Keratinocyte (primary cell): Measurements from ENCODE around the gene CNR2.

Source experiments
- EZH2 ChIP-seq: IDR thresholded peaks from one replicate; pipeline ENCODE4 v1.6.1; 2012; ENCODE audit warnings: inconsistent platforms, mild to moderate bottlenecking, low read length, moderate library complexity
- TF ChIP-seq, protein P1 (sequence below), 3 experiments: IDR thresholded peaks in 1 of 3; conservative IDR thresholded peaks in 1 of 3; optimal IDR thresholded peaks in 1 of 3; 2 replicates in 2 of 3; 3 replicates in 1 of 3; pipeline versions ENCODE3 to v1.5.1; 2011; ENCODE audit warnings: low read length in 3 of 3, mild to moderate bottlenecking in 3 of 3, moderate library complexity in 2 of 3, control low read depth in 1 of 3, inconsistent platforms in 1 of 3; ENCODE audit not compliant: insufficient read depth in 2 of 3; ENCODE audit errors: extremely low read depth in 1 of 3

GRCh38 chr1:23914921-23915320 lies 1.8 kb upstream of the CNR2 start:
- TF ChIP-seq, protein P1, sequence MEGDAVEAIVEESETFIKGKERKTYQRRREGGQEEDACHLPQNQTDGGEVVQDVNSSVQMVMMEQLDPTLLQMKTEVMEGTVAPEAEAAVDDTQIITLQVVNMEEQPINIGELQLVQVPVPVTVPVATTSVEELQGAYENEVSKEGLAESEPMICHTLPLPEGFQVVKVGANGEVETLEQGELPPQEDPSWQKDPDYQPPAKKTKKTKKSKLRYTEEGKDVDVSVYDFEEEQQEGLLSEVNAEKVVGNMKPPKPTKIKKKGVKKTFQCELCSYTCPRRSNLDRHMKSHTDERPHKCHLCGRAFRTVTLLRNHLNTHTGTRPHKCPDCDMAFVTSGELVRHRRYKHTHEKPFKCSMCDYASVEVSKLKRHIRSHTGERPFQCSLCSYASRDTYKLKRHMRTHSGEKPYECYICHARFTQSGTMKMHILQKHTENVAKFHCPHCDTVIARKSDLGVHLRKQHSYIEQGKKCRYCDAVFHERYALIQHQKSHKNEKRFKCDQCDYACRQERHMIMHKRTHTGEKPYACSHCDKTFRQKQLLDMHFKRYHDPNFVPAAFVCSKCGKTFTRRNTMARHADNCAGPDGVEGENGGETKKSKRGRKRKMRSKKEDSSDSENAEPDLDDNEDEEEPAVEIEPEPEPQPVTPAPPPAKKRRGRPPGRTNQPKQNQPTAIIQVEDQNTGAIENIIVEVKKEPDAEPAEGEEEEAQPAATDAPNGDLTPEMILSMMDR (optimal IDR thresholded peaks at IDR 0.05 in 1 of 3, IDR thresholded peaks at IDR 0.05 in 1 of 3, conservative IDR thresholded peaks at IDR 0.05 in 1 of 3; ENCODE audit: extremely low read depth in 1 of 3, insufficient read depth in 2 of 3, low read length in 3 of 3): no peak
- TF ChIP-seq EZH2: no peak
